H1 (cell line): ENCODE data around the gene ITGB4. TPM values are rescaled to one million over a fixed set of nuclear protein-coding genes. Genes with fewer than 3 reads are reported as not detected.

ENCODE experiments used
- CTCF ChIA-PET: fragments of 300-600 bp; sonication (Branson Sonifier 250); formaldehyde crosslinking; loops from one replicate; lab custom pipeline; 2021; ENCODE audit not compliant: partially characterized antibody; lab: Charles Lee
- POLR2A ChIA-PET: fragments of 300-600 bp; sonication (Branson Sonifier 250); formaldehyde crosslinking; loops from one replicate; lab custom pipeline; 2021; ENCODE audit warnings: inconsistent platforms; ENCODE audit not compliant: partially characterized antibody; lab: Charles Lee
- DNase-seq, 2 experiments: peaks; one replicate each; pipeline versions ENCODE4 v3.0.0 to v3.0.0-alpha.2; 2010 to 2022; ENCODE audit warnings: low spot score in 2 of 2, low read depth in 1 of 2, mixed read lengths in 1 of 2
- FAIRE-seq: peaks from 2 replicates; lab custom pipeline; 2011; peaks lifted over from hg19 to GRCh38; lab: Jason Lieb, UNC
- H2AFZ ChIP-seq: 2 replicates; pipeline ENCODE4 v1.8.1; 2012; ENCODE audit warnings: low read length, inconsistent platforms
- H2AK5ac ChIP-seq: 2 replicates; pipeline ENCODE4 v1.6.1; 2013; ENCODE audit warnings: low read depth, low read length
- H2BK120ac ChIP-seq: replicated peaks from 2 replicates; pipeline ENCODE3; 2013; ENCODE audit warnings: low read depth, low read length, inconsistent platforms
- H2BK12ac ChIP-seq: 2 replicates; pipeline ENCODE4 v1.6.1; 2013; ENCODE audit warnings: low read depth, low read length
- H2BK15ac ChIP-seq: 2 replicates; pipeline ENCODE4 v1.6.1; 2013; ENCODE audit warnings: low read length
- H2BK20ac ChIP-seq: 2 replicates; pipeline ENCODE4 v1.6.1; 2013; ENCODE audit warnings: low read length
- H2BK5ac ChIP-seq: 2 replicates; pipeline ENCODE4 v1.6.1; 2013; ENCODE audit warnings: low read depth, low read length
- H3K14ac ChIP-seq: 2 replicates; pipeline ENCODE4 v1.6.1; 2013; ENCODE audit warnings: inconsistent platforms; ENCODE audit not compliant: insufficient read length
- H3K18ac ChIP-seq: 2 replicates; pipeline ENCODE4 v1.6.1; 2013; ENCODE audit warnings: low read length; ENCODE audit errors: extremely low read depth
- H3K23ac ChIP-seq: 2 replicates; pipeline ENCODE4 v1.6.1; 2013; ENCODE audit warnings: inconsistent platforms; ENCODE audit not compliant: insufficient read length
- H3K23me2 ChIP-seq: 2 replicates; pipeline ENCODE4 v1.6.1; 2013; ENCODE audit warnings: low read depth, low read length
- H3K27ac ChIP-seq: 2 replicates; pipeline ENCODE4 v1.6.1; 2011; ENCODE audit warnings: low read depth, low read length, inconsistent platforms
- H3K27me3 ChIP-seq, 4 experiments: replicated peaks in 1 of 4; 1 replicate in 1 of 4; 2 replicates in 3 of 4; pipeline versions ENCODE4 v1.6.1 to v1.8.1; 2011 to 2013; ENCODE audit warnings: low read length in 3 of 4, mild to moderate bottlenecking in 3 of 4, inconsistent platforms in 2 of 4, mixed read lengths in 2 of 4, moderate library complexity in 1 of 4; ENCODE audit not compliant: control insufficient read depth in 3 of 4, insufficient read depth in 3 of 4; ENCODE audit errors: extremely low read depth in 1 of 4
- H3K36me3 ChIP-seq, 4 experiments: 2 replicates each; pipeline versions ENCODE4 v1.6.1 to v1.8.1; 2011 to 2013; ENCODE audit warnings: mild to moderate bottlenecking in 4 of 4, low read length in 3 of 4, moderate library complexity in 2 of 4, control low read depth in 1 of 4, inconsistent platforms in 1 of 4; ENCODE audit not compliant: insufficient read depth in 4 of 4, control insufficient read depth in 2 of 4
- H3K4ac ChIP-seq: replicated peaks from 2 replicates; pipeline ENCODE3; 2013; ENCODE audit warnings: low read length, low read depth, mixed read lengths, inconsistent platforms; ENCODE audit not compliant: insufficient read length
- H3K4me1 ChIP-seq, 4 experiments: replicated peaks in 1 of 4; 1 replicate in 1 of 4; 2 replicates in 3 of 4; pipeline versions ENCODE4 v1.6.1 to v1.8.1; 2011 to 2013; ENCODE audit warnings: low read length in 3 of 4, inconsistent platforms in 2 of 4, mixed read lengths in 1 of 4; ENCODE audit not compliant: insufficient read depth in 4 of 4, control insufficient read depth in 3 of 4
- H3K4me2 ChIP-seq, 2 experiments: 2 replicates each; pipeline versions ENCODE4 v1.6.1 to v1.8.1; 2011 to 2013; ENCODE audit warnings: low read depth in 2 of 2, low read length in 2 of 2, control low read depth in 1 of 2, inconsistent platforms in 1 of 2, mild to moderate bottlenecking in 1 of 2; ENCODE audit not compliant: insufficient read depth in 1 of 2
- H3K4me3 ChIP-seq, 4 experiments: fragments of 200-600, 300-600 bp in 1 of 4; sonication (generic), shearing (Covaris generic), sonication (Bioruptor Twin) in 1 of 4; 2 replicates each; pipeline versions ENCODE4 v1.5.1 to v1.8.1; 2011 to 2016; ENCODE audit warnings: low read length in 4 of 4, low read depth in 3 of 4, control low read depth in 2 of 4, inconsistent platforms in 2 of 4, mild to moderate bottlenecking in 2 of 4, mixed read lengths in 1 of 4, moderate library complexity in 1 of 4; ENCODE audit not compliant: insufficient read depth in 2 of 4; ENCODE audit errors: extremely low read depth in 1 of 4
- H3K56ac ChIP-seq: replicated peaks from 2 replicates; pipeline ENCODE3; 2013; ENCODE audit warnings: low read depth, mild to moderate bottlenecking, mixed read lengths, low read length, inconsistent platforms; ENCODE audit not compliant: insufficient read length
- H3K79me1 ChIP-seq: 2 replicates; pipeline ENCODE4 v1.6.1; 2013; ENCODE audit warnings: low read depth, low read length, control low read depth
- H3K79me2 ChIP-seq, 2 experiments: 2 replicates each; pipeline versions ENCODE4 v1.6.1 to v1.8.1; 2012 to 2013; ENCODE audit warnings: low read length in 2 of 2, mild to moderate bottlenecking in 2 of 2, inconsistent platforms in 1 of 2; ENCODE audit not compliant: insufficient read depth in 2 of 2, control insufficient read depth in 1 of 2
- H3K9ac ChIP-seq, 4 experiments: replicated peaks in 1 of 4; 1 replicate in 1 of 4; 2 replicates in 3 of 4; pipeline versions ENCODE4 v1.6.1 to v1.8.1; 2011 to 2013; ENCODE audit warnings: low read depth in 3 of 4, low read length in 3 of 4, control low read depth in 2 of 4, mild to moderate bottlenecking in 2 of 4, moderate library complexity in 2 of 4, inconsistent platforms in 1 of 4; ENCODE audit errors: extremely low read depth in 1 of 4
- H3K9me3 ChIP-seq, 2 experiments: 2 replicates each; pipeline versions ENCODE4 v1.6.1 to v1.8.1; 2012 to 2013; ENCODE audit warnings: mild to moderate bottlenecking in 2 of 2, moderate library complexity in 2 of 2, control low read depth in 1 of 2, inconsistent platforms in 1 of 2, low read depth in 1 of 2, low read length in 1 of 2, mixed read lengths in 1 of 2; ENCODE audit not compliant: insufficient read depth in 2 of 2
- H4K20me1 ChIP-seq, 2 experiments: replicated peaks in 1 of 2; 2 replicates each; pipeline versions ENCODE3 to v1.8.1; 2011 to 2013; ENCODE audit warnings: inconsistent platforms in 2 of 2, low read length in 2 of 2, mild to moderate bottlenecking in 1 of 2; ENCODE audit not compliant: insufficient read depth in 2 of 2, control insufficient read depth in 1 of 2
- H4K5ac ChIP-seq: 2 replicates; pipeline ENCODE4 v1.6.1; 2013; ENCODE audit warnings: low read length, low read depth, mixed read lengths, inconsistent platforms; ENCODE audit not compliant: insufficient read length
- H4K8ac ChIP-seq: 2 replicates; pipeline ENCODE4 v1.8.0; 2013; ENCODE audit warnings: mild to moderate bottlenecking, moderate library complexity, low read length, inconsistent platforms; ENCODE audit not compliant: insufficient read depth; ENCODE audit errors: extremely low read depth
- H4K91ac ChIP-seq: replicated peaks from 2 replicates; pipeline ENCODE3; 2013; ENCODE audit warnings: low read length, mixed read lengths, inconsistent platforms; ENCODE audit not compliant: insufficient read length
- BRCA1 ChIP-seq: IDR thresholded peaks from 2 replicates; pipeline ENCODE4 v1.6.1; 2012; ENCODE audit warnings: low read depth, low read length, improper control_type of control experiment
- CHD1 ChIP-seq: IDR thresholded peaks from 2 replicates; pipeline ENCODE4 v1.6.1; 2012; ENCODE audit warnings: low read depth, low read length, improper control_type of control experiment
- EGR1 ChIP-seq: IDR thresholded peaks from 2 replicates; pipeline ENCODE4 v1.6.1; 2011; ENCODE audit warnings: low read depth, low read length, borderline replicate concordance
- GABPA ChIP-seq: IDR thresholded peaks from 2 replicates; pipeline ENCODE4 v1.6.1; 2011; ENCODE audit warnings: mild to moderate bottlenecking, low read length, moderate library complexity, borderline replicate concordance; ENCODE audit not compliant: insufficient read depth
- GTF2F1 ChIP-seq: IDR thresholded peaks from 2 replicates; pipeline ENCODE4 v1.6.1; 2012; ENCODE audit warnings: low read depth, low read length, improper control_type of control experiment, borderline replicate concordance
- NANOG ChIP-seq: IDR thresholded peaks from 2 replicates; pipeline ENCODE4 v1.6.1; 2011; ENCODE audit warnings: low read length, low read depth, mild to moderate bottlenecking, inconsistent platforms; ENCODE audit not compliant: insufficient read depth, poor library complexity, severe bottlenecking
- POLR2A ChIP-seq, 2 experiments: IDR thresholded peaks; 1 replicate in 1 of 2; 2 replicates in 1 of 2; pipeline ENCODE4 v1.6.1; 2011; ENCODE audit warnings: low read depth in 2 of 2, low read length in 2 of 2, mild to moderate bottlenecking in 2 of 2; ENCODE audit errors: control extremely low read depth in 1 of 2
- POU5F1 ChIP-seq: IDR thresholded peaks from 2 replicates; pipeline ENCODE4 v1.6.1; 2011; ENCODE audit warnings: low read depth, mild to moderate bottlenecking, low read length, moderate library complexity
- RBBP5 ChIP-seq: IDR thresholded peaks from 2 replicates; pipeline ENCODE4 v1.7.1; 2012; ENCODE audit warnings: low read depth, mild to moderate bottlenecking, inconsistent platforms, low read length, moderate library complexity, borderline replicate concordance
- RFX5 ChIP-seq: IDR thresholded peaks from 2 replicates; pipeline ENCODE4 v1.6.1; 2011; ENCODE audit warnings: low read depth, low read length, improper control_type of control experiment, borderline replicate concordance
- SP2 ChIP-seq: IDR thresholded peaks from 2 replicates; pipeline ENCODE4 v1.6.1; 2012; ENCODE audit warnings: mild to moderate bottlenecking, low read length, inconsistent platforms
- SRF ChIP-seq: IDR thresholded peaks from 2 replicates; pipeline ENCODE4 v1.6.1; 2011; ENCODE audit warnings: mild to moderate bottlenecking, low read depth, low read length, moderate library complexity
- WGBS, 2 experiments: shearing (Covaris generic) in 1 of 2; methylation state at CpG; one replicate each; pipeline versions ENCODE4 v1.1.6 to v1.1.7; 2013 to 2015; ENCODE audit warnings: low lambda C conversion rate in 2 of 2, mixed read lengths in 2 of 2, inconsistent platforms in 1 of 2, low coverage in 1 of 2, missing lambda C conversion rate in 1 of 2; ENCODE audit not compliant: insufficient replicate concordance in 2 of 2, insufficient coverage in 1 of 2, insufficient read length in 1 of 2; ENCODE audit errors: extremely low coverage in 1 of 2, missing lambda C conversion rate in 1 of 2; 5-methylcytosine and 5-hydroxymethylcytosine counted together
- polyA plus RNA-seq, 7 experiments: library from polyadenylated mRNA; depleted of rRNA in 3 of 7; stranded (reverse) in 5 of 7; unstranded in 2 of 7; fragments of >200 nt in 5 of 7; fragments of 200-250 nt in 2 of 7; gene quantifications; 1 replicate in 5 of 7; 2 replicates in 1 of 7; 4 replicates in 1 of 7; pipeline versions ENCODE4 v1.2.1 to v1.2.3, GENCODE V29; 2011 to 2013; ENCODE audit warnings: missing spikeins in 2 of 7, mixed read lengths in 2 of 7
- total RNA-seq: library from RNA; stranded (reverse); fragmentation: NEBNext Ultra II Directional; extraction: Animal tissue kit (Norgen Biotek cat#: 25700); gene quantifications from 2 replicates; pipeline ENCODE4 v1.2.1, GENCODE V29; 2021

Gene ITGB4
- total and polyA plus RNA-seq, 2 of the 8 experiments (the other 6 are each of a cell fraction or from before 2014, with no cell fraction given) = 5.2 to 5.6 TPM

DNA sequence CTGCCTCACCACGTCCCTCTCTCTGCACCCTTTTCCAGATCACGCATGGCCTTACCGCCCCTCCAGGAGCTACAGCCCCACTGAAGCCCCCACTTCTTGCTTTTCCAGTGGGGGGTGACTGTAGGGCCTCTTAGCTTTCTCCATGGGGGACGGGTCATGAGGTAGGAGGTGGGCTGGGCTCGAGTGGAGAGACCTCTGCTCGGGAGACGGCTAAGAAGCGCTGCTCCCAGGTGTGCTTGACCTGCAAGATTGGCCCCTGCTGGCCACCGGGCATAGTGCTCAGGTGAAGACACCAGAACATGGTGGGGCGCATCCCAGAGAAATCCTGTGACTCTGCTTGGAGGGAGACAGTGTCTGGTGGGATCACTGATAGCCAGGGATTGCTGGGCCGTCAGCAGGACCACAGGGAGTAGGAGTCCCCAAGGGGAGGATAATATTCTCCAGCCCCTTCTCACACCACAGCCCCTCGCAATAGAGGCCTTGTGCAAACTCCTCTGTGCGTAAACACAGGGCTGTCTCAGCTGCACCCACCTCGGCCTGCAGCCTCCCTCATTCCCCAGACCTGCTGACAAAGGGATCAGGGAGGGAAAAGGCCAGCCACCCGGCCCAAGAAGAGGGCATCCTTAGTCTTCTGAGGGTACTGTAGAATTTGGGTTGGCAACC is 52.7 kb downstream of the ITGB4 start:
- 82% methylated on average over 15 of the region's 15 CpGs; no CpG with 5 or more reads in 1 of the 2 experiments for WGBS, 2 experiments
- FAIRE-seq = no peak
- TF ChIP-seq POLR2A (IDR thresholded peaks at IDR 0.05; ENCODE audit: control extremely low read depth in 1 of 2, low read depth in 2 of 2, low read length in 2 of 2) (no peak), BRCA1 (no peak), EGR1 (no peak), GABPA (no peak), SP2 (no peak), SRF (no peak), RBBP5 (no peak), GTF2F1 (no peak), NANOG (no peak), RFX5 (no peak), CHD1 (no peak), POU5F1 (no peak)

More for the DNA sequence above, 52.7 kb downstream of the ITGB4 start:
- H3K4me3 ChIP-seq = no peak overlapping the region
- H3K23me2 ChIP-seq = no peaks in the 10 kb centered on the region
- no peak overlapping the region for H3K23ac ChIP-seq
- no peak overlapping the region for H2BK5ac ChIP-seq
- H3K79me1 ChIP-seq = no peaks in the 10 kb centered on the region
- no peak overlapping the region for H2AFZ ChIP-seq
- H3K27me3 ChIP-seq = no peaks in the 10 kb centered on the region
- no peak overlapping the region for H3K4ac ChIP-seq
- no peak overlapping the region for H2BK120ac ChIP-seq
- no peak overlapping the region for H2BK12ac ChIP-seq
- H2BK15ac ChIP-seq = no peak overlapping the region
- ChIA-PET CTCF (interaction anchor here (0.7 to 21.4 kb wide), 11 partner anchors 10 to 153 kb away, joined by 3 to 359 read pairs (median 3); partner anchors contain the start of genes GALK1 and UNK), POLR2A (interaction anchor here (0.8 to 8.5 kb wide), 10 partner anchors 8 to 149 kb away, joined by 3 to 425 read pairs (median 4); partner anchors contain the start of genes GALK1, TRIM47 and UNK)
- H2AK5ac ChIP-seq = no peak overlapping the region
- no peak overlapping the region for H4K91ac ChIP-seq
- no peak overlapping the region for H3K14ac ChIP-seq
- peaks cover 3 to 22% of the 10 kb centered on the region in 2 experiments; a peak in 3 of 4 replicates for H3K79me2 ChIP-seq
- H3K56ac ChIP-seq = no peak overlapping the region
- peak in 1 of 2 experiments; percentile 70 for DNase-seq
- no peak overlapping the region for H3K4me2 ChIP-seq
- peak overlapping the region; percentile 86; the same call in 1 of the 2 replicates for H4K8ac ChIP-seq
- H4K5ac ChIP-seq = no peak overlapping the region
- H3K36me3 ChIP-seq = peaks cover 0 to 29% (median 14%) of the 10 kb centered on the region in 4 experiments; a peak in 5 of 8 replicates
- no peaks in the 10 kb centered on the region for H3K9me3 ChIP-seq
- no peak overlapping the region for H3K27ac ChIP-seq
- H4K20me1 ChIP-seq = peaks cover 10 to 12% of the 10 kb centered on the region in 2 experiments
- H2BK20ac ChIP-seq = no peak overlapping the region
- no peak overlapping the region; a peak in 1 of 7 replicates for H3K9ac ChIP-seq
- H3K18ac ChIP-seq = 0 out of 2 replicates have a peak overlapping the region, but pooled peaks have one; percentile 28
- H3K4me1 ChIP-seq = peaks cover 0 to 4% (median 0%) of the 10 kb centered on the region in 4 experiments; a peak in 4 of 7 replicates
